ENCODE data around the gene SPPL2A.

SPPL2A gene

GRCh38 chr15:50747523-50747922 lies 18.0 kb downstream of the SPPL2A start:
- no peaks in the 10 kb centered on the region for H3K4me1 ChIP-seq (ENCODE audit: insufficient read depth, low read length, poor library complexity, severe bottlenecking)
- H3K9me2 ChIP-seq (replicated peaks; ENCODE audit: low read depth, low read length): no peaks in the 10 kb centered on the region
- H3K79me2 ChIP-seq (ENCODE audit: insufficient read depth, low read length): peaks cover 12% of the 10 kb centered on the region; the same call in 1 of the 2 replicates
- H2AFZ ChIP-seq (ENCODE audit: low read length): no peak overlapping the region
- no peak overlapping the region for H3K9ac ChIP-seq (ENCODE audit: low read depth, low read length, poor library complexity, severe bottlenecking)
- H3K27me3 ChIP-seq (ENCODE audit: insufficient read depth, low read length, poor library complexity, severe bottlenecking): no peaks in the 10 kb centered on the region
- TF ChIP-seq EZH2phosphoT487 (IDR thresholded peaks at IDR 0.05; ENCODE audit: borderline replicate concordance) (no peak), CTCF (conservative IDR thresholded peaks at IDR 0.05; ENCODE audit: low read length) (no peak)
- no peaks in the 10 kb centered on the region for H4K20me1 ChIP-seq (ENCODE audit: insufficient read depth, low read length, poor library complexity, severe bottlenecking)
- H3F3A ChIP-seq (ENCODE audit: low read depth): no peaks in the 10 kb centered on the region
- peaks cover 34% of the 10 kb centered on the region; the same call in 1 of the 2 replicates for H3K36me3 ChIP-seq (ENCODE audit: insufficient read depth, low read length)
- H3K4me3 ChIP-seq (ENCODE audit: low read length, poor library complexity, severe bottlenecking): no peak overlapping the region
- no peak overlapping the region for H3K4me2 ChIP-seq (ENCODE audit: low read depth, low read length, poor library complexity, severe bottlenecking)
- H3K9me3 ChIP-seq (ENCODE audit: insufficient read depth, low read depth, low read length): no peaks in the 10 kb centered on the region

- H3F3A ChIP-seq (ENCODE audit: low read depth): no peaks in the 10 kb centered on the region
- H3K36me3 ChIP-seq (ENCODE audit: insufficient read depth, low read length): peaks cover 33% of the 10 kb centered on the region; the same call in 1 of the 2 replicates
- TF ChIP-seq CTCF (conservative IDR thresholded peaks at IDR 0.05; ENCODE audit: low read length): no peak
- TF ChIP-seq EZH2phosphoT487 (IDR thresholded peaks at IDR 0.05; ENCODE audit: borderline replicate concordance): no peak
- no peaks in the 10 kb centered on the region for H3K79me2 ChIP-seq (ENCODE audit: insufficient read depth, low read length)
- H3K9ac ChIP-seq (ENCODE audit: low read depth, low read length, poor library complexity, severe bottlenecking): no peak overlapping the region
- no peaks in the 10 kb centered on the region for H3K9me3 ChIP-seq (ENCODE audit: insufficient read depth, low read depth, low read length)
- H3K9me2 ChIP-seq (replicated peaks; ENCODE audit: low read depth, low read length): no peaks in the 10 kb centered on the region
- no peaks in the 10 kb centered on the region for H3K27me3 ChIP-seq (ENCODE audit: insufficient read depth, low read length, poor library complexity, severe bottlenecking)
- H2AFZ ChIP-seq (ENCODE audit: low read length): no peak overlapping the region
- H3K4me2 ChIP-seq (ENCODE audit: low read depth, low read length, poor library complexity, severe bottlenecking): no peak overlapping the region
- H4K20me1 ChIP-seq (ENCODE audit: insufficient read depth, low read length, poor library complexity, severe bottlenecking): no peaks in the 10 kb centered on the region
- H3K4me3 ChIP-seq (ENCODE audit: low read length, poor library complexity, severe bottlenecking): no peak overlapping the region
- no peaks in the 10 kb centered on the region for H3K4me1 ChIP-seq (ENCODE audit: insufficient read depth, low read length, poor library complexity, severe bottlenecking)
Measured at GRCh38 chr15:50744601-50745000, 20.9 kb downstream of the SPPL2A start.

- H3K9me3 ChIP-seq (ENCODE audit: insufficient read depth, low read depth, low read length): no peaks in the 10 kb centered on the region
- H2AFZ ChIP-seq (ENCODE audit: low read length): no peak overlapping the region
- H3F3A ChIP-seq (ENCODE audit: low read depth): no peaks in the 10 kb centered on the region
- H3K36me3 ChIP-seq (ENCODE audit: insufficient read depth, low read length): peaks cover 14% of the 10 kb centered on the region; the same call in 1 of the 2 replicates
- no peaks in the 10 kb centered on the region for H3K27me3 ChIP-seq (ENCODE audit: insufficient read depth, low read length, poor library complexity, severe bottlenecking)
- H3K4me2 ChIP-seq (ENCODE audit: low read depth, low read length, poor library complexity, severe bottlenecking): no peak overlapping the region
- no peak for TF ChIP-seq EZH2phosphoT487 (IDR thresholded peaks at IDR 0.05; ENCODE audit: borderline replicate concordance)
- no peak for TF ChIP-seq CTCF (conservative IDR thresholded peaks at IDR 0.05; ENCODE audit: low read length)
- no peaks in the 10 kb centered on the region for H4K20me1 ChIP-seq (ENCODE audit: insufficient read depth, low read length, poor library complexity, severe bottlenecking)
- no peak overlapping the region for H3K4me3 ChIP-seq (ENCODE audit: low read length, poor library complexity, severe bottlenecking)
- H3K4me1 ChIP-seq (ENCODE audit: insufficient read depth, low read length, poor library complexity, severe bottlenecking): no peaks in the 10 kb centered on the region
- H3K79me2 ChIP-seq (ENCODE audit: insufficient read depth, low read length): no peaks in the 10 kb centered on the region
- H3K9ac ChIP-seq (ENCODE audit: low read depth, low read length, poor library complexity, severe bottlenecking): no peak overlapping the region
- no peaks in the 10 kb centered on the region for H3K9me2 ChIP-seq (replicated peaks; ENCODE audit: low read depth, low read length)
Measured at GRCh38 chr15:50740955-50741354, 24.6 kb downstream of the SPPL2A start.
